GM12891 (cell line): ENCODE measurements around the gene SASH1.

Experiments
- POLR2A ChIP-seq: IDR thresholded peaks from 2 replicates; pipeline ENCODE4 v1.6.1; 2011; ENCODE audit warnings: low read depth, low read length, control low read depth
- POLR2AphosphoS5 ChIP-seq: IDR thresholded peaks from 2 replicates; pipeline ENCODE4 v1.6.1; 2011; ENCODE audit warnings: low read depth, low read length, control low read depth
- POU2F2 ChIP-seq: IDR thresholded peaks from 2 replicates; pipeline ENCODE4 v1.6.1; 2011; ENCODE audit warnings: low read depth, mild to moderate bottlenecking, control low read depth, low read length, moderate library complexity
- SPI1 ChIP-seq: IDR thresholded peaks from 2 replicates; pipeline ENCODE4 v1.6.1; 2011; ENCODE audit warnings: low read depth, low read length, control low read depth
- TAF1 ChIP-seq: IDR thresholded peaks from 2 replicates; pipeline ENCODE4 v1.6.1; 2011; ENCODE audit warnings: low read depth, low read length, control low read depth

- TF ChIP-seq POLR2AphosphoS5, result no peak
- TF ChIP-seq POLR2A, result no peak
- no peak for TF ChIP-seq SPI1
- no peak for TF ChIP-seq TAF1
- TF ChIP-seq POU2F2, result no peak
Measured at GRCh38 chr6:148508401-148509041, 165.9 kb downstream of the SASH1 start.
